ENCODE data around the gene ANKRD40CL.

Gene ANKRD40CL

DNA sequence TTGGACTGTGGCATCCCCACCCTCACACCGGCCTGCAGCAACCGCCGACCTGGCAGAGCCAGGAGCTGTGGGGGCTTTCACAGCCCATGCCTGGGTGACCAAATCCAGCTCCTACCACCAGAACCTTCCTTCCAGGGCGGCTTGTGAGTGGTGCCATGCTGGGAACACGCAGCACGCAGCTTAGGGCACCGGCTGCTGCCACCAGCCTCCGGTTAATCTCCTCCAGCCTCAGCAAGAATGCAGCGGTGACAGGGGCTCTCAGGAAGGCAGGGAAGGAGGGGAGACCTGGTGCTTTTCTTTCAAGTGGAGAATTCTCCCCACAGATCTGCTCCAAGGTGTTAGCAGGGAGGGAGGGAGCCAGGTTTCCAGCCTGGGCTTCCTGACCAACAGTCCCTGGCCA lies 32.3 kb upstream of the ANKRD40CL start:
- TF ChIP-seq CTCF (IDR thresholded peaks at IDR 0.05; ENCODE audit: insufficient read depth, low read depth, low read length, missing control alignments) = no peak
- no peak for DNase-seq (ENCODE audit: low read depth)
- H3K4me3 ChIP-seq (ENCODE audit: low read depth, low read length) = no peak overlapping the region

DNA sequence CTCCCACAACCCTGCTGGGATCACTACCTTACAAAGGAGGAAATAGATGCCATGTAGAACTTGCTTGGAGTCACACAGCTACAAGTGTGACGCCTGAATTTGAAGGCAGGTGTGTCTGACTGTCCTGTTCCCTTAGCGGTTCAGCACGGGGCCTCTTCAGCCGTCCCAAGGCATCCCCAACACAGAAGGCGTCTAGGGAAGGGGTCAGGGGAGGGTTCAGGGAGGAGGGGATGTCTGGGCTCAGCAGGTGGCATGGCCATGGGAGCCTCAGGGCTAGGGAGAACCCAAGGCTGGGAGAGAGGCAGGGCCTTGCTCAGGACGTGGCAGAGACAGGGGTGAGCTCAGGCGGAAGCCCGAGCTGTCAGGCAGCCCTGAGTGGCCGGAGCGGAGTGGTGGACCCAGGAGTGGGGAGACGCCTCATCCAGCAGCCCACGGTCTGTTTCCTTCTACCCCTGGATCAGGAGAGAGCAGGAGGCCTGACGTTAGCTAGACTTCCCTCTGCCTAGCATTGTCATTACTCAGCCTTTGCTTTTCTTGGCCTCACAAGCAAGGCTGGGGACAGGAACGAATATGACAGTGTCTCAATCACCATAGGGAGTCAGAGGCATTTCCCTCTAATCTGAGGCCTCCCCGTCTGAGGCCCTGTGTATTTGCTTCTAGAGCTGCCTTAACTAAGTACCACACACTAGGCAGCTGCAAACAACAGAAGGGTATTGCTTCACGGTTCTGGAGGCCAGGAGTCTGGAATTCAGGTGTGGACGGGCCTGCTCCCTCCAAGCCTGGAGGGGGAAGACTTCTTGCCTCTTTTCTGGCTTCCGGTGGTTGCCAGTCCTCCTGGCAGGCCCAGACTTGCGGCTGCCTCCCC lies 31.3 kb upstream of the ANKRD40CL start:
- no peak for TF ChIP-seq CTCF (IDR thresholded peaks at IDR 0.05; ENCODE audit: insufficient read depth, low read depth, low read length, missing control alignments)
- no peak for DNase-seq (ENCODE audit: low read depth)
- H3K4me3 ChIP-seq (ENCODE audit: low read depth, low read length) = no peak overlapping the region

- TF ChIP-seq CTCF (IDR thresholded peaks at IDR 0.05; ENCODE audit: insufficient read depth, low read depth, low read length, missing control alignments) = no peak
- H3K4me3 ChIP-seq (ENCODE audit: low read depth, low read length) = no peak overlapping the region
- DNase-seq (ENCODE audit: low read depth) = no peak
These were observed 30.0 kb upstream of the ANKRD40CL start for GRCh38 chr17:50797135-50797810.

- TF ChIP-seq CTCF (IDR thresholded peaks at IDR 0.05; ENCODE audit: insufficient read depth, low read depth, low read length, missing control alignments) = no peak
- no peak for DNase-seq (ENCODE audit: low read depth)
- H3K4me3 ChIP-seq (ENCODE audit: low read depth, low read length) = no peak overlapping the region
These were observed 27.0 kb upstream of the ANKRD40CL start for GRCh38 chr17:50794361-50794760.

- DNase-seq (ENCODE audit: low read depth) = no peak
- no peak for TF ChIP-seq CTCF (IDR thresholded peaks at IDR 0.05; ENCODE audit: insufficient read depth, low read depth, low read length, missing control alignments)
- H3K4me3 ChIP-seq (ENCODE audit: low read depth, low read length) = no peak overlapping the region
These were observed 25.7 kb upstream of the ANKRD40CL start for GRCh38 chr17:50793007-50793406.

GRCh38 chr17:50792132-50792531 lies 24.8 kb upstream of the ANKRD40CL start:
- TF ChIP-seq CTCF (IDR thresholded peaks at IDR 0.05; ENCODE audit: insufficient read depth, low read depth, low read length, missing control alignments) = no peak
- no peak overlapping the region for H3K4me3 ChIP-seq (ENCODE audit: low read depth, low read length)
- DNase-seq (ENCODE audit: low read depth) = no peak

Data from GM12865 (cell line).